ENCODE measurements around the gene FBXL5.

DNA sequence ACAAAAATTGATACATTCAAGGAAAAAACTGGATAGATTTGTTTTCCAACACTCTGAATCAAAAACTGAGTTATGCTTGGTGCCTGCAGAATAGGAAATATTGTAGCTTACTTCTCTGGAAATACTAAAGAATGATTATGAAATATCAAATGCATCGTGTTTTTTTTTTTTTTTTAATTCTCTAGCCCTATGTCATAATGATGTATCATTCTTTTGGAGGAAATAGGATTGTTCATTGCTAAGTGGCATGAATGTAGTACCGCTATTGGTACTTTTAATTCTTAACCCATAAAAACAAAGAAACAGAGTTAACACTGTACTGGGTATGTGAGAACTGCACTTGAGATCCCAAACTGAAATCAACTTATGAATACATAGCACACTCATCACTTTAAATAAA, 18.9 kb upstream of the FBXL5 start:
- TF ChIP-seq, protein P1, sequence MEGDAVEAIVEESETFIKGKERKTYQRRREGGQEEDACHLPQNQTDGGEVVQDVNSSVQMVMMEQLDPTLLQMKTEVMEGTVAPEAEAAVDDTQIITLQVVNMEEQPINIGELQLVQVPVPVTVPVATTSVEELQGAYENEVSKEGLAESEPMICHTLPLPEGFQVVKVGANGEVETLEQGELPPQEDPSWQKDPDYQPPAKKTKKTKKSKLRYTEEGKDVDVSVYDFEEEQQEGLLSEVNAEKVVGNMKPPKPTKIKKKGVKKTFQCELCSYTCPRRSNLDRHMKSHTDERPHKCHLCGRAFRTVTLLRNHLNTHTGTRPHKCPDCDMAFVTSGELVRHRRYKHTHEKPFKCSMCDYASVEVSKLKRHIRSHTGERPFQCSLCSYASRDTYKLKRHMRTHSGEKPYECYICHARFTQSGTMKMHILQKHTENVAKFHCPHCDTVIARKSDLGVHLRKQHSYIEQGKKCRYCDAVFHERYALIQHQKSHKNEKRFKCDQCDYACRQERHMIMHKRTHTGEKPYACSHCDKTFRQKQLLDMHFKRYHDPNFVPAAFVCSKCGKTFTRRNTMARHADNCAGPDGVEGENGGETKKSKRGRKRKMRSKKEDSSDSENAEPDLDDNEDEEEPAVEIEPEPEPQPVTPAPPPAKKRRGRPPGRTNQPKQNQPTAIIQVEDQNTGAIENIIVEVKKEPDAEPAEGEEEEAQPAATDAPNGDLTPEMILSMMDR (conservative IDR thresholded peaks at IDR 0.05; ENCODE audit: low read depth, low read length) = no peak
- no peak for TF ChIP-seq EZH2 (IDR thresholded peaks at IDR 0.05; ENCODE audit: borderline replicate concordance, low read depth, low read length, poor library complexity, severe bottlenecking)
